Stimulated activated CD4-positive, alpha-beta T cell treated with anti-CD3 and anti-CD28 coated beads, Interleukin-1b, Interleukin-23, amount 100 ng/mL, for 1 hour (primary cell): ENCODE data around the gene PSAT1.

Source experiments
- DNase-seq, 2 donors: peaks; one replicate each; pipeline ENCODE4 v3.0.0-alpha.2; 2020; ENCODE audit warnings: low read depth in 2 of 2

The PSAT1 gene

DNA sequence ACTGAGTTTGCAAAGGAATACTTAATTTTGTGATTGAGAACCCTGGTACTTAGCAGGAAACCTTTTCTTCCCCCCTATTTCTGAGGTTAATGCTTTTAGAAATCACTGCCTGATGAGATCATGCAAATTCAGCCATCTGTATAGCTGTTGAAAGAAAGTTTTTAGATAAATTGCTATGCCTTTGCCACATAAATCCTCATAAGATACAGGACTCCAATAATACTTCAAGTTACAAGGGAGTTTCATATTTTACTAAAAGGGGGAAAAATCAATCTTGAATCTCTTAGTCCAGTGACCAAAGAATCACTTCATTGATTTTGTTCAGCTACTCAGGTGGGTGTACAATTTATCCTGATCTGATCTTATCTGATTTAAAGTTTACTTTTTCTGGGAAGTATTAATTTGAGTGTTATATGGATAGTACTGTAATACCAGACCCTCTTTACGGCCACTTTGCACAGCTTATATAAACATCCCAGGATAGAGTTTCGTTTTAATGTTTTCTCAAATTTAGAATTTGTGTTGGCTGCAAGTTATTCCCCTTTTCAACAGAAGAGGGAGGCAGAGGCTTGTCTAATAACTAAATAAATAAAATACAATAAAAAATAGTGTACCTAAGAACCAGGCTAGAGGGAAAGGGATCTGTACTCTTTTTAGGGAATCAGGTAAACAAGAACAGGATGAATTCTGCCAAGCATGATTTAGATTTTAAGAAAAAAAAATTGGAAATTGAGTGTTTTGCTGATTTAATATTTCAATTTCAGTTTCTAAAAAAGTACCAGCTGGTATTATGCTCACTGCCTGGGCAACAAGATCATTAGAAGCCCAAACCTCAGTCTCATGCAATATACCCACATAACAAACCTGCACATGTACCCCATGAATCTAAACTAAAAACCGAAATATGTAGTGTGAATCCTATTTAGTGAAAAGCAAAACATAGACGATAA, 69.1 kb downstream of the PSAT1 start:
- DNase-seq = no peak

GRCh38 chr9:78366827-78367226, 69.9 kb downstream of the PSAT1 start:
- DNase-seq = no peak

GRCh38 chr9:78368236-78368635, 71.3 kb downstream of the PSAT1 start:
- DNase-seq = no peak

- DNase-seq = peak in 1 of 2 donors; percentile 11
Observed at GRCh38 chr9:78369639-78370219, 72.8 kb downstream of the PSAT1 start.

DNA sequence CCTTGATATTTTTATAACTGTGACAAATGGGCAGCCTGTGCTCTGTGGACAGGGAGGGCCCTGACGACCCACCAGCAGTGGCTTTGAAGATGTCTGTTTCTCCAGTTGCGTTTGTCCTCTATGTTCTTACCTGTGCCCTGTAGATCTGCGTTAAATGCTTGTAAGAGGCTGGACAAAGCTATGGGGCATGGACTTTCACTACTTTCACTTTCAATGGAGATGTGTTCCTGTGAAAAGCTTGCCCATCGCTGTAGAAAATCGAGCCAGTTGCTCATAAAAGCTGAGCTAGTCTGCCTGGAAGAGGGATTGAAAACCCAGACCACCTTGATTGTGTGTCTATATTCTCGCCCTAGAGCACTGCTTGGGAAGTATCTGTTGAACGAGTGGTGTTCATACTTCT, 74.1 kb downstream of the PSAT1 start:
- DNase-seq = no peak

DNA sequence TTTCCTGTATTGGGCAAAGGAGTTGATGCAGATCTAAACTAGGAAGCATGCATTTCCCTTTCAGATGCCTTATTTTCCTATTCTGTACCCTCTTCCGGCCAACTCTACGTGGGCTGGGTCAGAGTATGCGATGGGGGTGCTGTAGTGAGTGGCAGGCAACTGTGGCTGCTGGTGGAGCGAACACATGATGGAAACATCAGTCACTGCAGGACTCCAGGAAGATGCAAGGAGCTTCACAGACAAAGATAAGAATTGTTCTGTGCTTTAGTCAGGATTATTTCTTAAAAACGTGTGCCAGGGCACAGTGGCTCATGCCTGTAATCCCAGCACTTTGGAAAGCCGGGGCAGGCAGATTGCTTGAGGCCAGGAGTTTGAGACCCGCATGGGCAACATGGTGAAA, 75.1 kb downstream of the PSAT1 start:
- DNase-seq = no peak
